ENCODE data around the gene BCS1L.

DNA sequence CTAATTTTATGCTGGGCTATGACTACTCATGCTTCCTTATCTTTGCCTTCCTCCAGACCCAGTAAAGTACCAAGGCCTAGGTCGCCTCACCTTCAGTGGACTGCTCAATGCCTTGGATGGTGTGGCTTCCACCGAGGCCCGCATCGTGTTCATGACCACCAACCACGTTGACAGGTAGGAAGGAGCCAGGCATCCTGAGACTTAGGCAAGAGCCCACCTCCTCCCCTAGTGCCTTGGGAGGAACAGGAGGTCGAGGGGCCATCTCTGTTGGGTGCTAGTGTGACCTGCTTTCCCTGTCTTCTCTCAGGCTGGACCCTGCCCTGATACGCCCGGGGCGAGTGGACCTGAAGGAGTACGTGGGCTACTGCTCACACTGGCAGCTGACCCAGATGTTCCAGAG lies 3.3 kb downstream of the BCS1L start:
- TF ChIP-seq POLR2A (IDR thresholded peaks at IDR 0.05; ENCODE audit: low read depth, low read length) (no peak), POLR2AphosphoS5 (IDR thresholded peaks at IDR 0.05; ENCODE audit: low read depth, low read length) (no peak), TAF1 (IDR thresholded peaks at IDR 0.05; ENCODE audit: low read depth, low read length) (no peak), SPI1 (IDR thresholded peaks at IDR 0.05; ENCODE audit: low read depth, low read length) (no peak), POU2F2 (IDR thresholded peaks at IDR 0.05; ENCODE audit: low read depth, low read length) (no peak), PAX5 (IDR thresholded peaks at IDR 0.05; ENCODE audit: insufficient read depth, low read length, severe bottlenecking) (no peak)
